H9 (cell line): ENCODE measurements around the gene C2orf42. TPM values are rescaled to one million over a fixed set of nuclear protein-coding genes. Genes with fewer than 3 reads are reported as not detected.

Experiments
- DNase-seq: peaks from one replicate; pipeline ENCODE4 v3.0.0-alpha.2; 2017
- H2AFZ ChIP-seq: one replicate; pipeline ENCODE4 v1.6.1; 2013; ENCODE audit warnings: mild to moderate bottlenecking, low read length, control low read depth, moderate library complexity
- H2AK5ac ChIP-seq: 2 replicates; pipeline ENCODE4 v1.6.1; 2013; ENCODE audit warnings: low read length, control low read depth, mixed read lengths; ENCODE audit not compliant: insufficient read length
- H2BK120ac ChIP-seq: one replicate; pipeline ENCODE4 v1.6.1; 2013; ENCODE audit warnings: low read depth, mild to moderate bottlenecking, low read length, control low read depth, inconsistent platforms; ENCODE audit not compliant: poor library complexity, severe bottlenecking
- H2BK12ac ChIP-seq: 2 replicates; pipeline ENCODE4 v1.6.1; 2013; ENCODE audit warnings: low read length, control low read depth, mixed read lengths, low read depth; ENCODE audit not compliant: insufficient read length
- H2BK15ac ChIP-seq: 2 replicates; pipeline ENCODE4 v1.6.1; 2013; ENCODE audit warnings: low read depth, low read length, control low read depth
- H2BK20ac ChIP-seq: one replicate; pipeline ENCODE4 v1.6.1; 2013; ENCODE audit warnings: low read depth, mild to moderate bottlenecking, low read length, control low read depth, inconsistent platforms; ENCODE audit not compliant: poor library complexity, severe bottlenecking
- H2BK5ac ChIP-seq: 2 replicates; pipeline ENCODE4 v1.6.1; 2013; ENCODE audit warnings: low read length, control low read depth, mixed read lengths; ENCODE audit not compliant: insufficient read length
- H3K14ac ChIP-seq: 2 replicates; pipeline ENCODE4 v1.6.1; 2013; ENCODE audit warnings: low read length, control low read depth; ENCODE audit not compliant: insufficient read depth
- H3K18ac ChIP-seq: 2 replicates; pipeline ENCODE4 v1.6.1; 2013; ENCODE audit warnings: low read depth, mild to moderate bottlenecking, mixed read lengths, low read length, control low read depth; ENCODE audit not compliant: insufficient read length
- H3K23ac ChIP-seq: 2 replicates; pipeline ENCODE4 v1.6.1; 2013; ENCODE audit warnings: low read length, control low read depth, mixed read lengths, low read depth; ENCODE audit not compliant: insufficient read length
- H3K23me2 ChIP-seq: 2 replicates; pipeline ENCODE4 v1.6.1; 2013; ENCODE audit warnings: low read depth, mild to moderate bottlenecking, mixed read lengths, low read length, control low read depth; ENCODE audit not compliant: insufficient read length, poor library complexity, severe bottlenecking
- H3K27ac ChIP-seq: 2 replicates; pipeline ENCODE4 v1.5.1; 2013; ENCODE audit warnings: low read length, control low read depth, mixed read lengths, low read depth; ENCODE audit not compliant: insufficient read length
- H3K27me3 ChIP-seq: 2 replicates; pipeline ENCODE4 v1.6.1; 2013; ENCODE audit warnings: low read length, control low read depth, inconsistent platforms; ENCODE audit not compliant: insufficient read depth
- H3K4ac ChIP-seq: 2 replicates; pipeline ENCODE4 v1.6.1; 2013; ENCODE audit warnings: low read depth, mild to moderate bottlenecking, control low read depth, inconsistent platforms, low read length, moderate library complexity
- H3K4me1 ChIP-seq: 2 replicates; pipeline ENCODE4 v1.6.1; 2013; ENCODE audit warnings: low read length, control low read depth, inconsistent platforms; ENCODE audit not compliant: insufficient read depth
- H3K4me2 ChIP-seq: 2 replicates; pipeline ENCODE4 v1.6.1; 2013; ENCODE audit warnings: low read length, control low read depth, mixed read lengths; ENCODE audit not compliant: insufficient read length, insufficient read depth
- H3K56ac ChIP-seq: 2 replicates; pipeline ENCODE4 v1.6.1; 2013; ENCODE audit warnings: low read depth, mild to moderate bottlenecking, mixed read lengths, low read length, control low read depth; ENCODE audit not compliant: insufficient read length
- H3K79me1 ChIP-seq: 2 replicates; pipeline ENCODE4 v1.6.1; 2013; ENCODE audit warnings: low read depth, mild to moderate bottlenecking, moderate library complexity, low read length, control low read depth, inconsistent platforms; ENCODE audit not compliant: insufficient read depth, poor library complexity, severe bottlenecking
- H3K79me2 ChIP-seq: 2 replicates; pipeline ENCODE4 v1.6.1; 2013; ENCODE audit warnings: low read length, control low read depth, inconsistent platforms; ENCODE audit not compliant: insufficient read depth
- H3K9ac ChIP-seq: 2 replicates; pipeline ENCODE4 v1.6.1; 2013; ENCODE audit warnings: low read length, control low read depth, mixed read lengths; ENCODE audit not compliant: insufficient read length; ENCODE audit errors: extremely low read depth
- H3K9me3 ChIP-seq: one replicate; pipeline ENCODE4 v1.6.1; 2013; ENCODE audit warnings: low read depth, low read length, inconsistent platforms; ENCODE audit not compliant: control insufficient read depth
- H3T11ph ChIP-seq: one replicate; pipeline ENCODE4 v1.6.1; 2013; ENCODE audit warnings: mild to moderate bottlenecking, low read length, control low read depth, inconsistent platforms
- H4K20me1 ChIP-seq: one replicate; pipeline ENCODE4 v1.6.1; 2013; ENCODE audit not compliant: control insufficient read depth, insufficient read length, insufficient read depth
- H4K5ac ChIP-seq: 2 replicates; pipeline ENCODE4 v1.6.1; 2013; ENCODE audit warnings: low read depth, mild to moderate bottlenecking, mixed read lengths, low read length, control low read depth; ENCODE audit not compliant: insufficient read length
- H4K8ac ChIP-seq: replicated peaks from 2 replicates; pipeline ENCODE4 v1.6.1; 2013; ENCODE audit warnings: low read length, control low read depth, mixed read lengths, low read depth; ENCODE audit not compliant: insufficient read length
- H4K91ac ChIP-seq: 2 replicates; pipeline ENCODE4 v1.6.1; 2013; ENCODE audit warnings: low read depth, mild to moderate bottlenecking, moderate library complexity, mixed read lengths, low read length, control low read depth; ENCODE audit not compliant: insufficient read length
- H3K27ac Mint-ChIP-seq, 3 experiments: 2 replicates in 2 of 3; 3 replicates in 1 of 3; pipeline ENCODE4 v1.8.0; 2020 to 2021; ENCODE audit warnings: mixed read lengths in 3 of 3, mild to moderate bottlenecking in 1 of 3, moderate library complexity in 1 of 3
- H3K27me3 Mint-ChIP-seq: 2 replicates; pipeline ENCODE4 v1.8.0; 2021; ENCODE audit warnings: low read depth, mild to moderate bottlenecking, moderate library complexity, mixed read lengths
- H3K36me3 Mint-ChIP-seq, 3 experiments: 2 replicates in 2 of 3; 3 replicates in 1 of 3; pipeline ENCODE4 v1.8.0; 2020 to 2021; ENCODE audit warnings: low read depth in 3 of 3, mixed read lengths in 3 of 3; ENCODE audit not compliant: insufficient read depth in 1 of 3
- H3K4me1 Mint-ChIP-seq, 2 experiments: 2 replicates each; pipeline ENCODE4 v1.8.0; 2020; ENCODE audit warnings: mixed read lengths in 2 of 2
- H3K4me3 Mint-ChIP-seq, 2 experiments: 2 replicates in 1 of 2; 3 replicates in 1 of 2; pipeline ENCODE4 v1.8.0; 2020 to 2021; ENCODE audit warnings: mild to moderate bottlenecking in 2 of 2, mixed read lengths in 2 of 2, moderate library complexity in 1 of 2
- H3K9me3 Mint-ChIP-seq, 2 experiments: 2 replicates in 1 of 2; 3 replicates in 1 of 2; pipeline ENCODE4 v1.8.0; 2020; ENCODE audit warnings: mild to moderate bottlenecking in 2 of 2, mixed read lengths in 2 of 2, moderate library complexity in 1 of 2
- WGBS: extraction: QIAGEN DNeasy Blood & Tissue Kit; methylation state at CpG from one replicate; pipeline ENCODE4 v1.1.7; 2013; ENCODE audit warnings: missing lambda C conversion rate, low lambda C conversion rate, mixed read lengths; ENCODE audit not compliant: insufficient read length; ENCODE audit errors: extremely low coverage; 5-methylcytosine and 5-hydroxymethylcytosine counted together
- total RNA-seq: library from RNA; stranded (reverse); gene quantifications from 2 replicates; pipeline ENCODE4 v1.2.1, GENCODE V29; 2021
- TF ChIP-seq, protein P1 (sequence below): fragments of 200-600 bp; sonication (generic); conservative IDR thresholded peaks from 3 replicates; pipeline ENCODE4 v1.8.0; 2021; ENCODE audit warnings: antibody characterized with exemption, mild to moderate bottlenecking

C2orf42 gene
- total RNA-seq, 1 experiment from 2014 or later = 19.0 TPM

DNA sequence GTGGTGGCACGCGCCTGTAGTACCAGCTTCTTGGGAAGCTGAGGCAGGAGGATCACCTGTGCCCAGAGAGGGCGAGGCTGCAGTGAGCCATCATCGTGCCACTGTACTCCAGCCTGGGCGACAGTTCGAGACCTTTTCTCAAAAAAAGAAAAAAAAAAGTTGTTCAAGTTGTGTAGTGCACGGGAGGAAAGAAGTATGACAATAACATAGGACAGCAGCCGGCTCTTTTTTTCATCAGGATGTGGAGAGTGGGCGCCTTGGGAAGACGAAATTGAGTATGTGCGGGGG lies 67.0 kb downstream of the C2orf42 start:
- Histone ChIP-seq H3K9ac (peak overlapping the region; percentile 2), H2AFZ (no peak overlapping the region), H4K91ac (no peak overlapping the region), H4K20me1 (no peaks in the 10 kb centered on the region), H2BK120ac (peak overlapping the region; percentile 49), H2BK20ac (no peak overlapping the region), H3K4me2 (peak overlapping the region; percentile 63), H3K4me1 (peaks cover 18% of the 10 kb centered on the region), H2BK5ac (no peak overlapping the region), H3K27me3 (no peaks in the 10 kb centered on the region), H3K14ac (peak overlapping the region; percentile 2; the same call in 1 of the 2 replicates), H3K23me2 (no peaks in the 10 kb centered on the region), H3K23ac (no peak overlapping the region), H3K79me2 (no peaks in the 10 kb centered on the region), H2BK15ac (no peak overlapping the region), H2BK12ac (no peak overlapping the region), H4K8ac (no peak overlapping the region), H3K79me1 (no peaks in the 10 kb centered on the region), H3T11ph (no peak overlapping the region), H2AK5ac (no peak overlapping the region), H3K4ac (no peak overlapping the region; the same call in 1 of the 2 replicates), H3K27ac (peak overlapping the region; percentile 96), H4K5ac (no peak overlapping the region), H3K9me3 (no peaks in the 10 kb centered on the region), H3K56ac (no peak overlapping the region), H3K18ac (peak overlapping the region; percentile 99)
- no CpG with 5 or more reads among the region's 11 CpGs for WGBS
- no peak for DNase-seq
- Mint-ChIP-seq H3K27me3 (no peaks in the 10 kb centered on the region), H3K9me3 (no peaks in the 10 kb centered on the region; a peak in 2 of 5 replicates), H3K36me3 (no peaks in the 10 kb centered on the region; a peak in 2 of 7 replicates), H3K4me1 (peaks cover 52 to 67% of the 10 kb centered on the region in 2 experiments), H3K4me3 (peak overlapping the region; percentile 87 to 90), H3K27ac (peak overlapping the region; percentile 99 to 100 (median 100))
- TF ChIP-seq, protein P1, sequence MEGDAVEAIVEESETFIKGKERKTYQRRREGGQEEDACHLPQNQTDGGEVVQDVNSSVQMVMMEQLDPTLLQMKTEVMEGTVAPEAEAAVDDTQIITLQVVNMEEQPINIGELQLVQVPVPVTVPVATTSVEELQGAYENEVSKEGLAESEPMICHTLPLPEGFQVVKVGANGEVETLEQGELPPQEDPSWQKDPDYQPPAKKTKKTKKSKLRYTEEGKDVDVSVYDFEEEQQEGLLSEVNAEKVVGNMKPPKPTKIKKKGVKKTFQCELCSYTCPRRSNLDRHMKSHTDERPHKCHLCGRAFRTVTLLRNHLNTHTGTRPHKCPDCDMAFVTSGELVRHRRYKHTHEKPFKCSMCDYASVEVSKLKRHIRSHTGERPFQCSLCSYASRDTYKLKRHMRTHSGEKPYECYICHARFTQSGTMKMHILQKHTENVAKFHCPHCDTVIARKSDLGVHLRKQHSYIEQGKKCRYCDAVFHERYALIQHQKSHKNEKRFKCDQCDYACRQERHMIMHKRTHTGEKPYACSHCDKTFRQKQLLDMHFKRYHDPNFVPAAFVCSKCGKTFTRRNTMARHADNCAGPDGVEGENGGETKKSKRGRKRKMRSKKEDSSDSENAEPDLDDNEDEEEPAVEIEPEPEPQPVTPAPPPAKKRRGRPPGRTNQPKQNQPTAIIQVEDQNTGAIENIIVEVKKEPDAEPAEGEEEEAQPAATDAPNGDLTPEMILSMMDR = no peak
